ENCODE results near the gene NPRL2.

The NPRL2 gene

DNA sequence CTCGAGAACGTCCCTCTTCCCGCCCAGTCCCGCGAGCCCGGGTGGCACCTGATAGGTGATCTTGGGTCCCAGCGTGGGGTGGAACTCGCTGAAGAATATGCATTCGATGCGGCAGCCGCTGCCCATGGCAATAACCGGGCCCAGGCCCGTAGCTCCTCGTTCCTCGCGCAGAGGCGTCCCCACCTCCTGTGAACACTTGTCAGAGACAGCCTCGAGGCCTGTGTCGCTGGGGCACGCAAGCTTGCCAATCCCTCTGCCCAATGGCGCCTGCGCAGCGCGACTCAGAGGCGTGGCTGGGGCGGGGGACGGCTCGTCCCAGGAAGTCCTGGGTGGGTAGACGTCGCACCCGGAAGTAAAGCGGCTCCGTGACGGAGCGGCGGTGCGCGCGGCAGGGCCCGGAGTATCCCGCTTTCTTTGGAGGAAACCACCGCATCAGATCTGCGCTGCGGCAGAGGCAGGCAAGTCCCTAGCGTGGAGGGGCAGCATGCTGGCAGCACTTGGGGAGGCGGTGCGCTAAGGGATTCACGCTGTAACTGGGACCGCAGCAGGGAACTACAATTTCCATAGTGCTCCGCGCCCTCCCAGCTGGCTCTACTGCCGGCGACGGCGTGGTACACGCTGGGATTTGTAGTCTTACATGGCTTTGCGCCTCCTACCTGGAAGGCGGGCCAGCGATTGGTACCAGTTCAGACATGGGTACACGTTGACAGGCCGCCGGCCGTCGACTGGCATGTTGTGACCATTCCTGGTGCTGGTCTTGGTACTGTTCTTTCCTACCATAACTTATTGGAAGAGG is at the start of gene NPRL2, which contains the start of gene CYB561D2:
NPRL2 (minus strand) TSS at position 249 of the 796 bp plus-strand sequence; CDS start at position 126, 123 bp downstream.
CYB561D2 (plus strand) TSS at position 336 of the 796 bp plus-strand sequence. CDS start 572 bp downstream, outside the sequence.
- DNase-seq: peak; percentile 96

GRCh38 chr3:50396502-50396901 is 45.9 kb upstream of the NPRL2 start:
- no peak for DNase-seq

DNA sequence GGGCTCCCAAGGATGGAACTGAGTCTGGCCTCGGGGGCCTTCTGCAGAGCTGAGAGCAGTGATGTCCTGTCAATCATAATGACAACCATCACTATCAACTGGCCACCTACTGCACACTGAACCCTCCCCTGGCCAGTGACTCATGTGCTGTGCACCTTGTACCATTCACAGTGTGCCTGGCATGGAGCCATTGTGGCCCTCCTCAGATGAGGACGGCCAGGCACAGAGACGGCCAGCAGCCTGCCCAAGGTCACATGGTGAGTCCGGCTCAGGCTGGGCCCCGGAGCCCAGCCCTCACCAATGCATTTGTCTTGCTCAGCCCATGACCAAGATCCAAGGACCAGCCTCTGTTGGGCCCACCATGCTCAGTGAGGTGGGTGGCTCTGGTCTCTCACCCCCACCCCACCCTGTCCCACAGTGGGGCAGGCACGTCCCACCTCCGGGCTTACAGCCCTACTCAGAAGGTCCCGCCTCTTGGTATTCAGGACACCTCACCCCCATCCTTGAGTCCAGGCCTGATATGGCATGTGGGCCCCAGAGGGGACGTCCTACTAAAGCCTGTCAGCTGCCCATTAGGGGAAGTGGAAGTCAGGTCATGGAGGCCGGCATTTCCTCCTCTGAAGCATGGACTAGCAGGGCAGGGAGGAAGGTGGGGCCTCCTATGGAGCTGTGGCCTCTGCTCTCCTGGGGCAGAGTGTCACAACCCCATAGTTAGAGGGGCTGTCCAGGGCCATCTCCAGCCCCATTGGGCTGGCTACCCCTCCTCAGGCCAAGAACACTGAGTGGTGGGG is 44.7 kb upstream of the NPRL2 start:
- no peak for DNase-seq

DNA sequence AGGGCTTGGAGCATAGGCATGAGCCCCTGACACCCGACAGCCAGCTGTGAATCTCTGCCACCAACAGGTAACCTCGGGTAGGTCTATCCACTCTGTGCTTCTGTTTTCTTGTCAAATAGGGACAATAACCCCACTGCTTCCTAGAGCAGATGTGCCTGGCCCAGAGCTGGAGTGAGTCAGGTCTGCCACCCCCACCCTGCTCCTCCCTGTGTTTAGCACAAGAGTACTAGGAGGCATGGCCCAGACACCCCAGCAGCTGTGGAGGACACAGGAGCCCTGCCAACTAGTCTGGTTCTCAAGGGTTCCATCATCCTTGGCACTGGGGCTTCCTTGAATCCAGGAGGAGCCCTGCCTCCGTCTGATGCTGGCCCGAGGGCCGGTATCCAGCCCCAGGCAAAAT is 42.5 kb upstream of the NPRL2 start:
- DNase-seq: no peak

DNA sequence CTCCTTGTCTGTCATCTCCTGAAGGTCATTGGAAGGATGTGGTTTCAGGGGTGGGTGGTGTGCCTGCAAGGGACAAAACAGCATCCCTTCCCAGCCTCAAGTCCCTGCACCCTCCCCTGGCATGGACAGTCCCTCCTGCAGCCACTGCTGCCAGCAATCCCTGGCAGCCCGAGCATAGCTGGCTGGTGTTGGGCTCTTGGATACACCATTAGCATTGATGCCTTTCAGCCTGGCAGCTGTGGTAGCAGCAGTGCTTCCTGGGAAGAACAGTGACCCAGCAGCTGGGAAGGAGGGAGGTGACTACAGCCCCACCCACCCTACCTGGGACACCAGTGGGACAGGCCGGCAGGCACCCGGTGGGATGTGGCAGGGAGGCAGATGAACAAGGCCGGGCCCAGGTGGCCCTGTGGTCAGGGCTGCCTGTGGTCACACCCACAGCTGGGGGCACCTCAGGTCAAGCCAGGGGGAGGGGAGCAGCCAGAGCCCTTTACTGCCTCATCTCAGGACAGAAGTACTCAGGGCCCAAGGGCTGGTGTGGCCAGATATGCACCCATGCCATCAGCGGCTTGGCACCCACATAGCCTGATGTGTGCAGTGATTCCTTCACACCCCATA is 41.6 kb upstream of the NPRL2 start:
- no peak for DNase-seq

DNA sequence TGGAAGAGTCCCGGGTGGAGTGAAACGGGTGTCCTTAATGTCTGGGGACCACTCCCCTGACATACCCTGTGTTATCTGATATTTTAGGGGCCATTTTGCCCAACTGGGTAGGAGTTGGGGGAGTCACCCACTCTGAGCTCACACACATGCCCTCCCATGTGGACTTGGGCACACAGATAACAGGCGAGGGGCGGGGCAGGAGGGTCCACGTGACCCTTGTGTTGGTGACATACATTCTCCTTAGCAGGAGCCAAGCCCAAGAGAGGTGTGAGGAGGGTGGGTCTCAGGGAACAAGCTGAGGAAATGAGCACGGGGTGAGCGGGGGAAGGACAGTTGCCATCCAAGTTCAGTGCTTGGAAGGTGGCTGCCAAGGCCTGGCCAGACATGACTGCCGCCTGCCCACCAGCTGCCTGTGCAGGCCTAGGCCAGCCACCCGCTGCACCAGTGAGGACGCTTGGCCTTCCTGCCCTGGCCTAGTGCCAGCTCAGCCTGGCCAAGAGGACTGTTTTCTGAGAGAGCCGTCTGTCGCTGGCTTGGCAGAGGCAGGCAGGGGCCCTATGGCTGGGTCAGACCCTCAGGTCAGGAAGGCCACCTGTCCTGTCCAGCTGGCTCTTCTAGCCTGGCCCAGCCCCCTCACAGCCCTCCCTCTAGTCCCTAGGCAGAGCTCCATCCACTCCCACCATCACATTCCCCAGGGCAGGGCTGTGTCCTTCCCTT is 40.1 kb upstream of the NPRL2 start:
- DNase-seq: peak; percentile 70

GRCh38 chr3:50389414-50389767 is 38.8 kb upstream of the NPRL2 start:
- DNase-seq: no peak

GRCh38 chr3:50388720-50389413 is 38.3 kb upstream of the NPRL2 start:
- DNase-seq: no peak

DNA sequence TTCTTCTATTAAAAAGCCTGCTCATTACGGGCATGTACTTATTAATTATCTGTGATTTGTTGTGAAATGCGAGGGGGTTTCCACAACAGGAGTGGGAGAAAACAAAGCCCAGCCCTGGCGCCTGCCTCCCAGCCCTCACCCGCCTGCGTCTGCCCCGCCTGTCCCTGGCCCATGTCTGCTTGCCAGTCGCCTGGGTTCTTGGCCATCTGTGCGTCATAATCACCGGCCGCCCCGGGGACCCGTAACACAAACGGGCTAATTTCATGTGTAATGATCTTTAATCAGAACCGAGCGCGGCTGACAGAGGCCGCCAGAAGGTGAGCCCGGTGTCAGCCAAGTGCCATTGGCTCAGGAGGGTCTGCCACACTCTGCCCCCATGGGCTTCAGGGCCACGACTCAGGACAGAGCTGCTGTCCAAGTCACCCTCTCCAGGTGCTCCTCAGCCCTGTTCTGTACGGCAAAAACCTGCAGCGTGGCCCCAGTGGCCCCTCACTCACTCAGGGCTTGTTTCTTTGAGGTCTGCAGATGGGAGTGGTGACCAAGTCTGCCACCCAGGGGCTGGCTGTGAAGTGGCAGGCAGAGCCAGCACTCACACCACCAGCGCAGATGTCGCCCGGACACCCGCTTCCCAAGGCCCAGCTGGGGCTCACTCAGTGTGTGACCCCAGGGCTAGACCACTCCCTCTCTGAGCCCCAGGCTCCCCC is 37.6 kb upstream of the NPRL2 start:
- DNase-seq: no peak

DNA sequence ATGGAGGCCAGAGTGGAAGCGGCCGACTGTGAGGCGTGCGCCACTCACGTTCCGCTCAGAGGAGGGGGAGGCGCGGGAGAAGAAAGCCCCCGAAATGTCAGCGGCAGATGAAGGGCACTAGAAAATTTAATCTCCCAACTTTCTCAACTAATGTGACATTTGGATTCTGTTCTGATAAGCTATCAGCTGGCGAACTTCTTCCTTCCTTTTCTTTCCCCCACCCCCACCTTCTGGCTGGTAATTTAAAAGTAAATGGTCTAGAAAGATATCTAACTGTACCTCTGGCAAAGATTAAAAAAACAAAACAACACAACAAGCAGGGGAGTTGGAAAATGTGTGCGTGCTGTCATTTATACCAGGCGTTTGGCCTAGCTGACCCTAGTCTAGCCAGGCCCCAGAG is 35.2 kb upstream of the NPRL2 start:
- no peak for DNase-seq

DNA sequence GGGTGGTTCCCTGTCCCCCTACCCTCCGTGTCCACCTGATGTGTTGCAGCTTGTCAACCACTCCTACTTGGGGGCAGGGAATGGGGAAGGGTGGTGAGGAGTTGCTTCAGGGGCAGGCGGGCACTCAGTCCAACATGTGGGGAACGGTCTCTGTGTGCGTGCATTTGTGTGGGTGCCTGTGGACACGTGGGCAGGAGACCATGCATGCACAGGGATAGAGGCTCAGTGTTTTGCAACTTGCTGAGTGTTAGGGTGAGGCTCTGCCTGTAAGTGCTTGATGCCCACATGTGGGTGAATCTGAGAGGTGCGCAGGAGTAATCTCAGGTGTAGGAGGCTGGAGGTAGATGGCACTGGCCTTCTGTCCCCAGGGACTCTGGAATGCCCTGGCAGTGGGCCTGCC is 33.2 kb upstream of the NPRL2 start:
- no peak for DNase-seq

GRCh38 chr3:50382722-50383121 is 32.1 kb upstream of the NPRL2 start:
- DNase-seq: no peak

DNA sequence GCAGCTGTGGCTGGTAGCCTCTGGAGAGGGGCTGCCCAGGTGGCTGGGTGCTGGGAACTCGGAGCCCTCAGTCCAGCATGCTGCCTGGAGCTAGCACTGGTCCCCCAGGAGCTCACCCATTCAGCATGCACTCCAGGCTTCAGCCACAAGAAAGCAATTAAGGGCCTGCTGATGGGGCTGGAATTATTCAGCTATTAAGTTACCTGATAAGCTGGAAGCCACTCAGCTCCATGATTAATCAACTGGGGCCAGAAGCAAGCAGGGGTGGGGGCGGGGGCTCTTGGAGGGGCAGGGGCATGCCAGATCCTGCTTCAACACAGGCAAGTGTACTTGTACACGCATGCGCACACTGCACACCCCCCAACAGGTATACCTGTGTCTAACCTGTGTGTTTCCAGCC is 30.8 kb upstream of the NPRL2 start:
- no peak for DNase-seq

GRCh38 chr3:50380405-50381085 is 30.0 kb upstream of the NPRL2 start:
- no peak for DNase-seq

DNA sequence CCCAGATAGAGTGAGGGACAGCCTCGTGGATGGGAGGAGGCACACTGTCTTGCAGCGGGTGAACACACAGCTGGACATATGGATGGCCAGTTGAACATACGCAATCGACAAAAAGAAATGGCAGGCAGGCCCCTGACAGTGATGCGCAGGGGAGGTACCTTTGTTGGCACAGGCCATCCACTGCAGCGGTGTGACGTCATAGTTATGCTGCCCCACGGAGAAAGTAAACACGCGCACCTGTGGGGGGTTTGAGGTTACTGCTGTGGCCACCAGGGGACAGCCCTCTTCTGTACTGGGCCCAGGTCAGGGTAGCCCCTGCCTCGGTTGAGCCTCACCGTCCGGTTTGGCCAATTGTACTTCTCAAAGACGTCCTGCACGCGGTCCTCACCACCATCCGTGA is 28.2 kb upstream of the NPRL2 start:
- DNase-seq: no peak

GRCh38 chr3:50378024-50378423 is 27.4 kb upstream of the NPRL2 start:
- no peak for DNase-seq

GRCh38 chr3:50375258-50375931 is 24.8 kb upstream of the NPRL2 start:
- no peak for DNase-seq

GRCh38 chr3:50374363-50375257 is 24.0 kb upstream of the NPRL2 start:
- no peak for DNase-seq

All from left hindlimb (tissue), 1 donor.